Transverse colon (tissue), 4 donors: ENCODE data around the gene GRHL1.

Source experiments
- POLR2A ChIP-seq: fragments of 450-650 bp; IDR thresholded peaks from one replicate; pipeline ENCODE4 v1.6.1; 2016; ENCODE audit warnings: antibody characterized with exemption, mild to moderate bottlenecking, moderate library complexity
- POLR2AphosphoS5 ChIP-seq, 3 donors: sonication (generic); formaldehyde crosslinking; IDR thresholded peaks; one replicate each; pipeline ENCODE4 v1.6.1; 2016; ENCODE audit warnings: antibody characterized with exemption in 3 of 3
- TF ChIP-seq, protein P1 (sequence below), 5 experiments: fragments of 200-600 bp in 3 of 5; fragments of 450-650 bp in 2 of 5; sonication (generic) in 3 of 5; IDR thresholded peaks; 1 replicate in 2 of 5; 2 replicates in 3 of 5; pipeline ENCODE4 v1.5.1; 2016 to 2017; ENCODE audit warnings: antibody characterized with exemption in 5 of 5, inconsistent platforms in 3 of 5, mild to moderate bottlenecking in 2 of 5, moderate library complexity in 1 of 5

DNA sequence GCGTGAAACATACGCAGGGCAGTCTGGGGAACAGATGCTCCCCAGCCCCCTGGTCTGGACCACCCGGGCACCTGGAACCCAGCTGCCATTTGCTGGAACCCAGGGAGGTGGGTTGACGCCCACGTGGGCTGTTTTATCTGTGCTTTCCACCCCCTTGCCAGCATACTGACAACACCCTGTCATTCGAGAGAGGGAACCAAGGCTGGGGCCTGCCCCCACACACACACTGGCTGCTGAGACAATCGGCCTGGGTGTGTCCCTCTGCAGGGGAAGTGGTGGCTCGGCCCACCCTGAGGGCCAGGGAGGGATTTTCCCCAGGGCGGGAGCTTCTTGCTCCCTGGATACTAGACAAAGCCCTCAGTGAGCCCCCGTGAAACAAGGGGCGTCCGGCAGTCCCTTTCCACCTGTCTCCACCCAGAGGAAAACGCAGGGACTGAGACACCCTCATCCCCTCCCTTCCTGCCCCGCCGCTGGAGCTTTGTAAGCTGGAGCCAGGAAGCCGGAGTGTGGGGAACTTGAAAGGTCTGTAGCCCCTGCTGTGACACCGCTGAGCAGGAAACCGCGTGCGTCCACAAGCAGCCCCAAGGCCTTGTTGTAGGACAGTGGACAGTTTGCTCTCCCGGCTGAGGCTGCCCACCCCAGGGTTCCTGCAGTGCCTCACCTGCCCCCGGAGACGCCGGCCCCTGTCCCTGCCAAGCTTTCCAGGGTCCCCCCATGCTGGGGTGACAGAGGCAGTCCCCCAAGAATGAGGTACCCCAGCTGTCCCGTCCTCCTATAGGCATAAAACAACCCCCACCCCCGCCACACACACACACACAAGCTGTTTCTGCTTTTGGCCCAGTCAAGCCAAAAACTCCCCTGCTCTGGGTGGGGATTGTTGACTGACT, 77.7 kb downstream of the GRHL1 start:
- TF ChIP-seq, protein P1, sequence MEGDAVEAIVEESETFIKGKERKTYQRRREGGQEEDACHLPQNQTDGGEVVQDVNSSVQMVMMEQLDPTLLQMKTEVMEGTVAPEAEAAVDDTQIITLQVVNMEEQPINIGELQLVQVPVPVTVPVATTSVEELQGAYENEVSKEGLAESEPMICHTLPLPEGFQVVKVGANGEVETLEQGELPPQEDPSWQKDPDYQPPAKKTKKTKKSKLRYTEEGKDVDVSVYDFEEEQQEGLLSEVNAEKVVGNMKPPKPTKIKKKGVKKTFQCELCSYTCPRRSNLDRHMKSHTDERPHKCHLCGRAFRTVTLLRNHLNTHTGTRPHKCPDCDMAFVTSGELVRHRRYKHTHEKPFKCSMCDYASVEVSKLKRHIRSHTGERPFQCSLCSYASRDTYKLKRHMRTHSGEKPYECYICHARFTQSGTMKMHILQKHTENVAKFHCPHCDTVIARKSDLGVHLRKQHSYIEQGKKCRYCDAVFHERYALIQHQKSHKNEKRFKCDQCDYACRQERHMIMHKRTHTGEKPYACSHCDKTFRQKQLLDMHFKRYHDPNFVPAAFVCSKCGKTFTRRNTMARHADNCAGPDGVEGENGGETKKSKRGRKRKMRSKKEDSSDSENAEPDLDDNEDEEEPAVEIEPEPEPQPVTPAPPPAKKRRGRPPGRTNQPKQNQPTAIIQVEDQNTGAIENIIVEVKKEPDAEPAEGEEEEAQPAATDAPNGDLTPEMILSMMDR (IDR thresholded peaks at IDR 0.05) = no peak
- TF ChIP-seq POLR2A (peak; percentile 28), POLR2AphosphoS5 (IDR thresholded peaks at IDR 0.05) (no peak)
